ENCODE data around the gene KCNE1. TPM values are rescaled to one million over a fixed set of nuclear protein-coding genes. Genes with fewer than 3 reads are reported as not detected.
"Not testable (repeated sequence)": the region's sequence is repeated elsewhere in the genome, so short reads cannot be mapped to it uniquely, and the experiment has no call there.

The KCNE1 gene
- total RNA-seq, 1 donor from 2014 or later, result 0.26 TPM

DNA sequence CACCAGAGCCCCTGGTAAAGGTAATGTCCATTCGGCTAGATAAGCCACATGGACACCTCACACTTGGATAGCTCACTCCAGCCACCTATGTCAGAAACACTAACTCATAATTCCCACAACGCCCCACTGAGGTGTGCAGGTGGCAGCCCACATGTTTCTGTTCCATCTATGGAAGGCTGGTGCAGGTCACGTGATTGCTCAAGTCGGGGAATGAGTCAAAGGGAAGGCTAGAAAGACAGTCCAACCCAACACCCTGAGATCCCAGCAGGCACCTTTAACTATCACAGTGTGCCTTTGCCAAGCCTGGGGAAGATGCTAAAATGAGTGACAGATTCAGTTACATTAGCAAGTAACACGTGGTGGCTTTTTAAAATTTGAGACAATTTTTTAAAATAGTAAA is 45.3 kb upstream of the KCNE1 start:
- H3K36me3 ChIP-seq (ENCODE audit: control insufficient read depth, insufficient read depth, low read length), result no peaks in the 10 kb centered on the region
- no peak overlapping the region for H3K4me3 ChIP-seq (ENCODE audit: low read depth, low read length)
- H3K27me3 ChIP-seq (ENCODE audit: control insufficient read depth, insufficient read depth, low read length), result no peaks in the 10 kb centered on the region
- FAIRE-seq, result no peak
- no peak for TF ChIP-seq CTCF (IDR thresholded peaks at IDR 0.05; ENCODE audit: insufficient read depth, low read length, severe bottlenecking)
- no peak for DNase-seq (ENCODE audit: low read depth)

GRCh38 chr21:34554670-34555069 is 42.7 kb upstream of the KCNE1 start:
- not testable (repeated sequence) for H3K4me3 ChIP-seq (ENCODE audit: low read depth, low read length); DNase-seq (ENCODE audit: low read depth); FAIRE-seq

DNA sequence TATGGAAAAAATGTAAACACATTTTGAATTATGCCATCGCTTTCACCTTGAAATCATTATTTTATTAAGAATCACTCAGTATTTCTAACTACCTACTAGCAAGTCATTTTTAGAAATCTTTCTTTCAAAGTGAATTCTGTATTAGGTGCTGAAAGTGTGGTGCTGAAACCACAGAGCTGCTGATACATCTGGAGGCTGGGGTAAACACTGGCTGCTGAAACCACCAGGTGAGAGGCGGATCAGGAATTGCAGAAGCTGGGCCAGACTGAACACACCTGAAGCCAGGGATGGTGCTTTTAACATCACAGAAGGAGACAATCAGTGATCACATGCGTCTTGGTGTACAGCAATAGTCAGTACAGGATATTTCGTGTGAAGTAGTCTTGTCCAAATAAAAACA is 42.2 kb upstream of the KCNE1 start:
- Histone ChIP-seq H3K36me3 (ENCODE audit: control insufficient read depth, insufficient read depth, low read length) (no peaks in the 10 kb centered on the region), H3K4me3 (ENCODE audit: low read depth, low read length) (no peak overlapping the region), H3K27me3 (ENCODE audit: control insufficient read depth, insufficient read depth, low read length) (no peaks in the 10 kb centered on the region)
- FAIRE-seq, result no peak
- DNase-seq (ENCODE audit: low read depth), result no peak
- TF ChIP-seq CTCF (IDR thresholded peaks at IDR 0.05; ENCODE audit: insufficient read depth, low read length, severe bottlenecking), result no peak

More at GRCh38 chr21:34554670-34555069, 42.7 kb upstream of the KCNE1 start:
- H3K36me3 ChIP-seq (ENCODE audit: control insufficient read depth, insufficient read depth, low read length); H3K27me3 ChIP-seq (ENCODE audit: control insufficient read depth, insufficient read depth, low read length): not testable (repeated sequence)

DNA sequence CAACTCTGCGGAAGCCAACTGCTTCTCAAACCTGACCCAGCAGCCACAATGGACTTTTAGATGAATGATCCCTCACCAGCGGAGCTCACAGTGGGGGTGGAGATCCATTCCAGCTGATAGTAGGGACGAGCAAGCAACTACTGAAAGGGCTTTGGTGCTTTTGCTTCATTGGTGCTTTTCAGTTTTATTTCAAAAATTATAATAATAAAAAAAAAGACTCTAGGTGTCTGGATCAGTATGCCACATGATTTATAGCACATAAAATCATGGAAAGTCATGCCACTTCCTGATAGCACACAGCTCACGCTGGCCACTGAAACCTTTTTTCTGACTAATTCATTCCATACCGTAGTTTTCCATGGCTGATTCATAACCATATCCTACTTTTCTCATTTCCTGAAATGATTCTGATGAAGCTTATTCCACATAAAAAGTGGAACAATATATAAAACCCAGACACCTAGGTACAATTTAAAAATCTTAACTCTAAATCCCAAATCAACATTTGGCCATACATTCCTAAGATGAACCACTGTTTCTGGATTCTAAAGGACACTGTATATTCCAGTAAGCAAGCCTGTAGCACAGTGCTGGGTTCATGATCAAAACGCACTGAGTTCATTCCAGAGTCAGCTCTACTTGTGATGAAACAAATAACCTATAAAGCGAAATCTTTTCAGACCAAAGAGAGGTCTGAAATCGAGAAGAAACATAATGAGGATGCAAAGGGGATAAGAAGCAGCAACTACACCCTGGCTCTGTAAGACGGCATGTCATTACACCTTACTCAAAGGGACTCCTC is 41.3 kb upstream of the KCNE1 start:
- TF ChIP-seq CTCF (IDR thresholded peaks at IDR 0.05; ENCODE audit: insufficient read depth, low read length, severe bottlenecking), result no peak
- peak; percentile 89 for DNase-seq (ENCODE audit: low read depth)
- no peak for FAIRE-seq
- H3K4me3 ChIP-seq (ENCODE audit: low read depth, low read length), result no peak overlapping the region
- H3K27me3 ChIP-seq (ENCODE audit: control insufficient read depth, insufficient read depth, low read length), result no peaks in the 10 kb centered on the region
- no peaks in the 10 kb centered on the region for H3K36me3 ChIP-seq (ENCODE audit: control insufficient read depth, insufficient read depth, low read length)

GRCh38 chr21:34552360-34553098 is 40.5 kb upstream of the KCNE1 start:
- Histone ChIP-seq H3K4me3 (ENCODE audit: low read depth, low read length) (no peak overlapping the region), H3K27me3 (ENCODE audit: control insufficient read depth, insufficient read depth, low read length) (no peaks in the 10 kb centered on the region), H3K36me3 (ENCODE audit: control insufficient read depth, insufficient read depth, low read length) (no peaks in the 10 kb centered on the region)
- no peak for DNase-seq (ENCODE audit: low read depth)
- TF ChIP-seq CTCF (IDR thresholded peaks at IDR 0.05; ENCODE audit: insufficient read depth, low read length, severe bottlenecking), result no peak
- no peak for FAIRE-seq

- H3K4me3 ChIP-seq (ENCODE audit: low read depth, low read length), result no peak overlapping the region
- TF ChIP-seq CTCF (IDR thresholded peaks at IDR 0.05; ENCODE audit: insufficient read depth, low read length, severe bottlenecking), result no peak
- DNase-seq (ENCODE audit: low read depth) (no peak), FAIRE-seq (no peak)
- H3K36me3 ChIP-seq (ENCODE audit: control insufficient read depth, insufficient read depth, low read length), result no peaks in the 10 kb centered on the region
- no peaks in the 10 kb centered on the region for H3K27me3 ChIP-seq (ENCODE audit: control insufficient read depth, insufficient read depth, low read length)
Observed at GRCh38 chr21:34550182-34550799, 38.3 kb upstream of the KCNE1 start.

All from bronchial epithelial cell (primary cell).